Erythroblast (primary cell): ENCODE results near the gene G6PD.
"Not testable (repeated sequence)": the region's sequence is repeated elsewhere in the genome, so short reads cannot be mapped to it uniquely, and the experiment has no call there.

Experiments used
- DNase-seq, 2 experiments: peaks; one replicate each; lab custom pipeline; 2025; lab: John Stamatoyannopoulos, UW
- GATA1 ChIP-seq: IDR thresholded peaks from 2 replicates; pipeline ENCODE4 v1.6.1; 2011; ENCODE audit warnings: low read depth, mild to moderate bottlenecking, control low read depth, low read length, moderate library complexity
- POLR2A ChIP-seq: IDR thresholded peaks from 2 replicates; pipeline ENCODE4 v1.6.1; 2011; ENCODE audit warnings: mild to moderate bottlenecking, low read length

Gene G6PD

GRCh38 chrX:154549766-154550165, 3.1 kb upstream of the G6PD start:
- no peak for DNase-seq
- no peak for TF ChIP-seq POLR2A

- DNase-seq, result no peak
- no peak for TF ChIP-seq POLR2A
- no peak for TF ChIP-seq GATA1
Measured at GRCh38 chrX:154548028-154548316, 1.3 kb upstream of the G6PD start.

- DNase-seq, result peak; percentile 94 to 95
- TF ChIP-seq POLR2A (peak; percentile 61), GATA1 (no peak)
Measured at GRCh38 chrX:154547245-154548027, 790 bp upstream of the G6PD start, which contains the start of gene IKBKG. Gene IKBKG, plus strand, starts transcription at chrX:154547620. Its CDS starts 4,383 bp downstream, at chrX:154552003.

GRCh38 chrX:154545673-154546274, 872 bp downstream of the G6PD start:
- no peak for DNase-seq
- no peak for TF ChIP-seq POLR2A
- no peak for TF ChIP-seq GATA1

- peak; percentile 60 to 66 for DNase-seq
- TF ChIP-seq GATA1 (no peak), POLR2A (peak; percentile 40)
Measured at GRCh38 chrX:154542723-154543424, 3.8 kb downstream of the G6PD start.

GRCh38 chrX:154541896-154542722, 4.5 kb downstream of the G6PD start:
- DNase-seq, result peak; percentile 95 to 96
- no peak for TF ChIP-seq POLR2A
- no peak for TF ChIP-seq GATA1

GRCh38 chrX:154541589-154541895, 5.1 kb downstream of the G6PD start:
- TF ChIP-seq POLR2A, result no peak
- no peak for TF ChIP-seq GATA1
- no peak for DNase-seq

- TF ChIP-seq POLR2A (no peak), GATA1 (no peak)
- DNase-seq, result no peak
Measured at GRCh38 chrX:154540897-154541535, 5.6 kb downstream of the G6PD start.

GRCh38 chrX:154540365-154540764, 6.3 kb downstream of the G6PD start:
- not testable (repeated sequence) for DNase-seq

- TF ChIP-seq POLR2A, result no peak
- TF ChIP-seq GATA1, result no peak
- DNase-seq, result no peak
Measured at GRCh38 chrX:154539077-154539476, 7.6 kb downstream of the G6PD start.

- no peak for TF ChIP-seq GATA1
- no peak for DNase-seq
Measured at GRCh38 chrX:154535892-154536291, 10.8 kb downstream of the G6PD start.

- no peak for TF ChIP-seq POLR2A
- TF ChIP-seq GATA1, result no peak
- peak; percentile 85 to 92 for DNase-seq
Measured at GRCh38 chrX:154534526-154535322, 11.9 kb downstream of the G6PD start.

GRCh38 chrX:154532690-154533089, 14.0 kb downstream of the G6PD start:
- no peak for DNase-seq
- TF ChIP-seq GATA1, result no peak
- no peak for TF ChIP-seq POLR2A
